ENCODE data around the gene NKD1.

DNA sequence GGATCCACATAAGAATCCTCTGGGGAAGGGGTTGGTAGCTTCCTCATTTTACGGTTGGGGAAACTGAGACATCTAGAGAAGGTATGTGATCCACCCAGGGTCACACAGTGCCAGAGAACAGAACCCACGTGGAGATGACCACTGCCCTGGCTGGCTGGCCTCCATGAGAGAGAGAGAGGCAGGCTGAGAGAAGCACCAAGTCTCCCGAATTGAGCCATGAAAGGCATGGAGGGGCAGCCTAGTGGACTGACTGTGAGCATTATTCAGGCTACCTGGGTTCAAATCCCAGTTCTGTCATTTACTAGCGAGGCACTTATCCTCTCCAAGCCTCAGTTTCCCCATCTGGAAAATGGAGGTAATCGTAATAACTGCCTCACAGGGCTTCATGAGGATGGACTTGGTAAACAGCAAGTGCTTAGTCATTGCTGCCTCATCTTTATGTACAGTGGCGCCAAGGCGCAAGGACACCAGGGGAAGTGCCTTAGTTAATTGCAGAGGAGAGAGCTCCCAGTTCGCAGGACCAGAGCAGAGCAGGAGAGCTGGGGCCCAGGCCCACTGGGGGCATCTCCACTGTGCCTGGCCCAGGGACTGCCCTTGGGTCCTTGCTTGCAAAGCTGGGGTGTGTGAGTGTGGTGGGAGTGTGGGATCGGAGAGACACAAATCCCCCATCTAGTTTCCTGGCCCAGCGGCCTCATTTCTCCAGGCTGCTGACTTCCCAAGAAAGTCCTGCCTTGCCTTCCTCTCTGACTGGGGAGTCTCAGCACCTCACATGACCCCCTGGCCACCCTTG is 71.7 kb downstream of the NKD1 start:
- no peak for TF ChIP-seq CTCF (IDR thresholded peaks at IDR 0.05; ENCODE audit: low read length)
- no peak for TF ChIP-seq EZH2phosphoT487 (IDR thresholded peaks at IDR 0.05; ENCODE audit: low read length)

Data from MM.1S (cell line).